Chondrocyte (in vitro differentiated cells): ENCODE data around the gene TIMP1. TPM values are rescaled to one million over a fixed set of nuclear protein-coding genes. Genes with fewer than 3 reads are reported as not detected.

Source experiments
- DNase-seq: peaks from one replicate; pipeline ENCODE4 v3.0.0; 2021; ENCODE audit warnings: mixed read lengths, low spot score
- H3K27ac Mint-ChIP-seq: one replicate; pipeline ENCODE4 v1.8.0; 2021; ENCODE audit warnings: mild to moderate bottlenecking, moderate library complexity, mixed read lengths; ENCODE audit not compliant: unreplicated experiment
- H3K27me3 Mint-ChIP-seq: 2 replicates; pipeline ENCODE4 v1.8.0; 2021; ENCODE audit warnings: low read depth, mixed read lengths
- H3K36me3 Mint-ChIP-seq: 2 replicates; pipeline ENCODE4 v1.8.0; 2021; ENCODE audit warnings: low read depth, mixed read lengths
- H3K4me1 Mint-ChIP-seq: 2 replicates; pipeline ENCODE4 v1.8.0; 2021; ENCODE audit warnings: low read depth, mild to moderate bottlenecking, mixed read lengths
- H3K4me3 Mint-ChIP-seq: one replicate; pipeline ENCODE4 v1.8.0; 2021; ENCODE audit warnings: mild to moderate bottlenecking, moderate library complexity, mixed read lengths; ENCODE audit not compliant: unreplicated experiment
- H3K9me3 Mint-ChIP-seq: 2 replicates; pipeline ENCODE4 v1.8.0; 2021; ENCODE audit warnings: low read depth, mixed read lengths
- CTCF ChIP-seq: fragments of 200-600 bp; sonication (generic); IDR thresholded peaks from 2 replicates; pipeline ENCODE4 v1.5.0; 2021; ENCODE audit warnings: antibody characterized with exemption, mild to moderate bottlenecking, moderate library complexity
- total RNA-seq: library from RNA; stranded (reverse); gene quantifications from 3 replicates; pipeline ENCODE4 v1.2.1, GENCODE V29; 2021

Gene TIMP1
- total RNA-seq, 1 donor from 2014 or later = 633 TPM

GRCh38 chrX:47613082-47613481 lies 30.8 kb downstream of the TIMP1 start:
- H3K36me3 Mint-ChIP-seq = no peaks in the 10 kb centered on the region
- H3K27ac Mint-ChIP-seq = no peak overlapping the region
- H3K27me3 Mint-ChIP-seq = no peaks in the 10 kb centered on the region
- no peak for TF ChIP-seq CTCF
- H3K4me3 Mint-ChIP-seq = no peak overlapping the region
- H3K4me1 Mint-ChIP-seq = peaks cover 3% of the 10 kb centered on the region
- H3K9me3 Mint-ChIP-seq = peaks cover 12% of the 10 kb centered on the region
- no peak for DNase-seq

GRCh38 chrX:47614618-47615017 lies 32.4 kb downstream of the TIMP1 start:
- TF ChIP-seq CTCF = no peak
- H3K36me3 Mint-ChIP-seq = no peaks in the 10 kb centered on the region
- no peak for DNase-seq
- no peak overlapping the region for H3K4me3 Mint-ChIP-seq
- peaks cover 3% of the 10 kb centered on the region for H3K4me1 Mint-ChIP-seq
- no peaks in the 10 kb centered on the region for H3K27me3 Mint-ChIP-seq
- peaks cover 12% of the 10 kb centered on the region for H3K9me3 Mint-ChIP-seq
- H3K27ac Mint-ChIP-seq = no peak overlapping the region

GRCh38 chrX:47618923-47619485 lies 36.8 kb downstream of the TIMP1 start:
- peaks cover 9% of the 10 kb centered on the region for H3K4me1 Mint-ChIP-seq
- peaks cover 4% of the 10 kb centered on the region for H3K9me3 Mint-ChIP-seq
- no peak for TF ChIP-seq CTCF
- DNase-seq = no peak
- peak overlapping the region; percentile 52 for H3K4me3 Mint-ChIP-seq
- no peaks in the 10 kb centered on the region for H3K36me3 Mint-ChIP-seq
- no peaks in the 10 kb centered on the region for H3K27me3 Mint-ChIP-seq
- no peak overlapping the region for H3K27ac Mint-ChIP-seq

- Mint-ChIP-seq H3K27ac (no peak within 1 kb of the TSS), H3K27me3 (no peaks in the 10 kb centered on the region)
- no peak for DNase-seq
Measured at GRCh38 chrX:47619486-47620302, 37.5 kb downstream of the TIMP1 start, which contains the start of gene SYN1. TSS of gene SYN1 (minus strand) at chrX:47619857. CDS start at chrX:47619728, 129 bp downstream.

More at GRCh38 chrX:47619486-47620302, 37.5 kb downstream of the TIMP1 start, which contains the start of gene SYN1:
- H3K4me3 Mint-ChIP-seq = peak within 1 kb of the TSS; percentile 52
- peaks cover 11% of the 10 kb centered on the region for H3K4me1 Mint-ChIP-seq
- peak; percentile 51 for TF ChIP-seq CTCF
- H3K36me3 Mint-ChIP-seq = no peaks in the 10 kb centered on the region
- peaks cover 3% of the 10 kb centered on the region for H3K9me3 Mint-ChIP-seq
